DMS79 (cell line): Measurements from ENCODE around the gene NUPR1.
"Not testable (repeated sequence)": the region's sequence is repeated elsewhere in the genome, so short reads cannot be mapped to it uniquely, and the experiment has no call there.

Experiments
- DNase-seq: peaks from one replicate; lab custom pipeline; 2025; lab: John Stamatoyannopoulos, UW

Gene NUPR1

GRCh38 chr16:28498666-28499381, 40.0 kb downstream of the NUPR1 start:
- no peak for DNase-seq

- no peak for DNase-seq
These were observed 40.7 kb downstream of the NUPR1 start for GRCh38 chr16:28497861-28498599.

- no peak for DNase-seq
These were observed 41.4 kb downstream of the NUPR1 start for GRCh38 chr16:28497386-28497785.

- no peak for DNase-seq
These were observed 41.9 kb downstream of the NUPR1 start for GRCh38 chr16:28496844-28497243.

GRCh38 chr16:28495795-28496749, 42.7 kb downstream of the NUPR1 start:
- DNase-seq, result no peak

- DNase-seq, result no peak
These were observed 43.5 kb downstream of the NUPR1 start for GRCh38 chr16:28495098-28495793.

GRCh38 chr16:28494121-28494851, 44.5 kb downstream of the NUPR1 start, which contains the start of gene APOBR:
Gene APOBR, plus strand, starts transcription at chr16:28494643. Its CDS starts 39 bp downstream, at chr16:28494682.
- no peak for DNase-seq

- no peak for DNase-seq
These were observed 46.3 kb downstream of the NUPR1 start for GRCh38 chr16:28492511-28492910.

GRCh38 chr16:28491970-28492474, 46.8 kb downstream of the NUPR1 start, which contains the start of gene CLN3:
Gene CLN3, minus strand, starts transcription at chr16:28492074. Its CDS starts 315 bp downstream, at chr16:28491759.
- DNase-seq, result peak; percentile 94

GRCh38 chr16:28491230-28491969, 47.4 kb downstream of the NUPR1 start:
- DNase-seq, result no peak

- no peak for DNase-seq
These were observed 52.5 kb downstream of the NUPR1 start for GRCh38 chr16:28486266-28486665.

- DNase-seq, result not testable (repeated sequence)
These were observed 55.4 kb downstream of the NUPR1 start for GRCh38 chr16:28483361-28483760.
